AG09309 (cell line): Measurements from ENCODE around the gene PTPRN2.

Experiments used
- DNase-seq: peaks from one replicate; pipeline ENCODE4 v3.0.0-alpha.2; 2010; ENCODE audit warnings: low read depth
- H3K4me3 ChIP-seq: 2 replicates; pipeline ENCODE4 v1.5.1; 2011; ENCODE audit warnings: mild to moderate bottlenecking, low read depth, low read length, moderate library complexity; ENCODE audit not compliant: control insufficient read depth
- TF ChIP-seq, protein P1 (sequence below): IDR thresholded peaks from 2 replicates; pipeline ENCODE4 v1.5.1; 2011; ENCODE audit warnings: mild to moderate bottlenecking, low read depth, low read length, inconsistent platforms; ENCODE audit not compliant: insufficient read depth, control insufficient read depth; ENCODE audit errors: missing control alignments

The PTPRN2 gene

DNA sequence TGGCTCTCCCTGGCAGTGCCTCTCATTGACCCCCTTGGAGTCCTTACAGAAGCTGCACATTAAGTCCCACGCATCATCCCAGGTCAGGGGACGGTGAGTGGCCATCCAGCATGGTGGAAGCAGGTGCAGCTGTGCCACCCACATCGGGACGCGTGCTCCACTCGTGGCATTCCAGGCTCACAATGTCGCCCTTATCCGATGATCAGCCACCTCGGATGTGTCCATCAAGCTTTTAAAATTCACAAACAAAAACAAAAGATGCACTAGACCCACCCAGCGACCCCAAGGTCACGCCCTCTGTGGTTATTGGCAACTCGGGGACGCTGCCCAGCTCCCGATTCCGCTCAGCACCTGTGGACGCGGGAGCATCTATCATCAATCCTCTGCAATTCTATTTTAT lies 530.9 kb downstream of the PTPRN2 start:
- TF ChIP-seq, protein P1, sequence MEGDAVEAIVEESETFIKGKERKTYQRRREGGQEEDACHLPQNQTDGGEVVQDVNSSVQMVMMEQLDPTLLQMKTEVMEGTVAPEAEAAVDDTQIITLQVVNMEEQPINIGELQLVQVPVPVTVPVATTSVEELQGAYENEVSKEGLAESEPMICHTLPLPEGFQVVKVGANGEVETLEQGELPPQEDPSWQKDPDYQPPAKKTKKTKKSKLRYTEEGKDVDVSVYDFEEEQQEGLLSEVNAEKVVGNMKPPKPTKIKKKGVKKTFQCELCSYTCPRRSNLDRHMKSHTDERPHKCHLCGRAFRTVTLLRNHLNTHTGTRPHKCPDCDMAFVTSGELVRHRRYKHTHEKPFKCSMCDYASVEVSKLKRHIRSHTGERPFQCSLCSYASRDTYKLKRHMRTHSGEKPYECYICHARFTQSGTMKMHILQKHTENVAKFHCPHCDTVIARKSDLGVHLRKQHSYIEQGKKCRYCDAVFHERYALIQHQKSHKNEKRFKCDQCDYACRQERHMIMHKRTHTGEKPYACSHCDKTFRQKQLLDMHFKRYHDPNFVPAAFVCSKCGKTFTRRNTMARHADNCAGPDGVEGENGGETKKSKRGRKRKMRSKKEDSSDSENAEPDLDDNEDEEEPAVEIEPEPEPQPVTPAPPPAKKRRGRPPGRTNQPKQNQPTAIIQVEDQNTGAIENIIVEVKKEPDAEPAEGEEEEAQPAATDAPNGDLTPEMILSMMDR: no peak
- DNase-seq: no peak
- no peak overlapping the region for H3K4me3 ChIP-seq

DNA sequence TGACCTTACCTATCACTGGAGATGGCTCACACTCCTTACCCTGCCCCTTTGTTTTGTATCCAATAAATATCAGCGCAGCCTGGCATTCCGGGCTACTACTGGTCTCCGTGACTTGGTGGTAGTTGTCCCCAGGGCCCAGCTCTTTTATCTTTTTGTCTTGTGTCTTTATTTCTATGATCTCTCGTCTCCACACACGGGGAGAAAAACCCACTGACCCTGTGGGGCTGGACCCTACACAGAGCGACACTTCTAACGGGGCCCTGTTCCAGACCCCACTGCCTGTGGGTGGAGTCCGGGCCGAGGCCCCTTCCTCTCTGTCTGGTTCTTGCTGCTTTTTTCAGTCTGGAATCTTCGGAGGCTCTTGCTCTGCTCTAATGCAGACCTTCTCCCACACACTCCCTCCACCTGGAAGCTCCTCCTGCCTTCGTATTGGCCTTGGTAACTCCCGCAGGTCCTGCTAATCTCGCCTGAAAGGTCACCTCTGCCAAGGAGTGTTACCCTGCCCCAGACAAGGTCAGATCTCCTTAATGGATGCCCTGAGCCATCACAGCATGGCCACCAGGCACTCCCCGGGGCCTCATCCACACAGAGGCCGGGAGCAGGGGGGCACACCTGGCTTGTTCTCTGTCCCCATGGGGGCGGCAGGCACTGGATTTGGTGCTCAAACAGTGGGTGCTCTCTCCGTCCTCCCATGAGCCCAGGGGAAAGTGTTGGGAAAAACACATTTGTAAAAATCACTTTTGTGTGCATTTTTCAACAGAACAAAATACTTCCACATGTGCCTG lies 531.7 kb downstream of the PTPRN2 start:
- H3K4me3 ChIP-seq: no peak overlapping the region
- DNase-seq: no peak
- TF ChIP-seq, protein P1: no peak

DNA sequence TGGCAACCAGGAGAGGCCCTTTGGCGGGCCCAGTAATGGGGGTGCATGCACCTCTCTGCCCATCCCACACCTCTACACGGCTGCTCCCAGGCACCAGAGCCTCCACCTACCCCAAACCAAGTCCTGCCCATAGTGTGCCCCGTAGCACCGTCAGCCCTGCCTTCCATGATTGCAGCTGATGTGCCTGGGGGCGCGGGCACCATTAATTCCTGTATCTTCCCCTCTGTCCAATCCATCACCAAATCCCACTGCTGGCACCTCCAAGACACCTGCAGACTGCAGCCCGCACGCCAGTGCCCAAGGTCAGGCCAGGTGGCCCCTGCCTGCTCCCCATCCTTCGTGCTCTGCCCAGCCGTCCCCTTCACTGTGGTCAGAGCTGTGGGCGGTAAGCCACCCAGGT lies 533.0 kb downstream of the PTPRN2 start:
- TF ChIP-seq, protein P1: no peak
- DNase-seq: no peak
- H3K4me3 ChIP-seq: no peak overlapping the region

DNA sequence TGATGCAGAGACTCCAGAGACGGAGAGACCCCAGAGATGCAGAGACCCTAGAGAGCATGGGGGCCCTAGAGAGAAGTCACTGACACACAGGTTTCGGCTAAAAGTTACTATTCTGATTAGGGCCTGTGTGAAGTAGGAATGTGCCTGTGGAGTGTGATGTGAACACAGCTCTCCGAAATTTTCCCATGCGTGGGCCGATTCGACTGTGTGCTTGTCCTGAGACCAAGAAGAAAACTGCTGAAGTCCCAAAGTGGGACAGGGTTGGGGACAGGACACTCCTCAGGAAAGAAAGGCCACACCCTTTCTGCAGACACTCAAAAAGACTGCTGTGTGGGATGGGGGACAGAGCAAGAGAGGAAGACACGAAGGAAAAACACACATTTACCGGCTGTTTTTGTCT lies 533.5 kb downstream of the PTPRN2 start:
- H3K4me3 ChIP-seq: no peak overlapping the region
- no peak for DNase-seq
- TF ChIP-seq, protein P1: no peak

DNA sequence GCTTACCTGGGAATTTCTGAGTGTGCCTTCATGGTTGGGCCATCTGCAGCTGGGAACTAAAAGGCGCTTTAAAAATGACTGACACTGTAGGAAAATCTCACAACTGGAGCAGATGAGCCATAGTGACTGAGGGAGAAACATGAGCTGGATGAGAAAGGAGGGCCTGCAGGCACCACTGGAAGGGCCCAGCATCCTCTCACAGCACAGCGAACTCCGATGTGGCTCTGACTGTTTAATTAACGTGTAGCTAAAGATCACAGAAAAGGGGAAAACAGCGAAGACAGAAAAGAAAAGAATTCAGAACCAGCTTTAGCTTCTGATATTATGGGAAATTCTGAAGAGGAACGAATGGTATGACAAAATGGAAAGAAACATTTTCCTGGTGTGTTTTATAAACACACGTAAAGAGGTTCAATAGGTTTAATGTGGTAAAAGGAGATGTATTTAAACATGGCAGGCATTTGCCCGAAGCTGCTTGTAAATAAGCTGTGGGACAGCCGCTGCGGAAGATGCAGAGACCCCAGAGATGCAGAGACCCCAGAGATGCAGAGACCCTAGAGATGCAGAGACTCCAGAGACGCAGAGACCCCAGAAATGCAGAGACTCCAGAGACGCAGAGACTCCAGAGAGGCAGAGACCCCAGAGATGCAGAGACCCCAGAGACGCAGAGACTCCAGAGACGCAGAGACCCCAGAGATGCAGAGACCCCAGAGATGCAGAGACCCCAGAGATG lies 534.3 kb downstream of the PTPRN2 start:
- no peak for DNase-seq
- TF ChIP-seq, protein P1: no peak
- no peak overlapping the region for H3K4me3 ChIP-seq

DNA sequence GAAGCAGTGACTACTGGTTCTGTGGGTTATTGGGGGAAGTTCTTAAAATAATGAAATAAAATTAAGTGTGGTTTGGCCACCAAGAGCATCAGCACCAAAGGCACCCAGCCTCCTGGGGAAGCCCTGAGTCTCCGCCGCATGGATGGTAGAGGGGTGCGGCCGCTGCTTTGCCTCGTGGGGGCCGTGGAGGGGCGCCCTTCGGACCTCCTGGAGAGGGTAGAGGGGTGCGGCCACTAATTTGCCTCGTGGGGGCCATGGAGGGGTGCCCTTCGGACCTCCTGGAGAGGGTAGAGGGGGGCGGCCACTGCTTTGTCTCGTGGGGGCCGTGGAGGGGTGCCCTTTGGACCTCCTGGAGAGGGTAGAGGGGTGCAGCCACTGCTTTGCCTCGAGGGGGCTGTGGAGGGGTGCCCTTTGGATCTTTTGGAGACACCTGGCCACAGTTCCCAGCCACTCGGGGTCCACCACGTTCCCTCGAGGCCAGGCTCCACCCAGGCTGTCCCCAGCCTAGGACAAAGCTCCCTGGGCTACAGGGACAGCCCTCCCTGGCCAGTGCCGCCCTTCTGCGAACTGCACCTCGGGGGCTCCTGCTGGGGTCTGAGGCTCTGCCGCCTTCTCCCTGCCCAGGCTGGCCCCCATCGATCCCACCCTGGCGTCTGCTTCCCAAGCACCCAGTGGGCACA lies 535.1 kb downstream of the PTPRN2 start:
- no peak for DNase-seq
- no peak overlapping the region for H3K4me3 ChIP-seq
- TF ChIP-seq, protein P1: no peak
